Activated CD8-positive, alpha-beta T cell treated with anti-CD3 and anti-CD28 coated beads for 36 hours (primary cell): ENCODE data around the gene CACNG4. TPM values are rescaled to one million over a fixed set of nuclear protein-coding genes. Genes with fewer than 3 reads are reported as not detected.
"Not testable (repeated sequence)": the region's sequence is repeated elsewhere in the genome, so short reads cannot be mapped to it uniquely, and the experiment has no call there.

Experiments used
- ATAC-seq: fragments of 200-7000 bp; cut with Tn5 transposase; one replicate; pipeline ENCODE4 v1.10.0; 2021; ENCODE audit warnings: mild to moderate bottlenecking, moderate library complexity
- CTCF ChIA-PET: fragments of 350-600 bp; sonication (Branson Sonifier 250); formaldehyde crosslinking; loops from one replicate; lab custom pipeline; 2021; ENCODE audit warnings: antibody characterized with exemption; lab: Charles Lee
- POLR2A ChIA-PET: fragments of 350-600 bp; sonication (Branson Sonifier 250); formaldehyde crosslinking; loops from one replicate; lab custom pipeline; 2021; ENCODE audit warnings: antibody characterized with exemption; lab: Charles Lee
- DNase-seq: peaks from one replicate; pipeline ENCODE4 v3.0.0-alpha.2; 2020
- H3K27ac Mint-ChIP-seq: one replicate; pipeline ENCODE4 v1.8.0; 2021; ENCODE audit warnings: mild to moderate bottlenecking, mixed read lengths
- H3K27me3 Mint-ChIP-seq: one replicate; pipeline ENCODE4 v1.8.0; 2021; ENCODE audit warnings: mixed read lengths
- H3K36me3 Mint-ChIP-seq: one replicate; pipeline ENCODE4 v1.8.0; 2021; ENCODE audit warnings: low read depth, mixed read lengths
- H3K4me1 Mint-ChIP-seq: one replicate; pipeline ENCODE4 v1.8.0; 2021; ENCODE audit warnings: low read depth, mixed read lengths
- H3K4me3 Mint-ChIP-seq: one replicate; pipeline ENCODE4 v1.8.0; 2021; ENCODE audit warnings: mild to moderate bottlenecking, moderate library complexity, mixed read lengths
- H3K9me3 Mint-ChIP-seq: one replicate; pipeline ENCODE4 v1.8.0; 2021; ENCODE audit warnings: mixed read lengths
- CTCF ChIP-seq: fragments of 200-600 bp; IDR thresholded peaks from one replicate; pipeline ENCODE4 v1.8.0; 2022; ENCODE audit warnings: antibody characterized with exemption, mild to moderate bottlenecking
- intact Hi-C: fragments of 100-400 bp; cut with micrococcal nuclease; formaldehyde crosslinking; loops from one replicate; pipeline ENCODE4 v1.10.0; 2022
- total RNA-seq, 2 experiments: library from RNA; stranded (reverse); gene quantifications; one replicate each; pipeline ENCODE4 v1.2.3, GENCODE V29; 2021

The CACNG4 gene
- total RNA-seq, 2 experiments from 2014 or later = not detected

GRCh38 chr17:66971730-66972441 is 7.4 kb downstream of the CACNG4 start:
- intact Hi-C loops = no loop called here
- ChIA-PET CTCF (no interaction called here), POLR2A (no interaction called here)
- no peak for TF ChIP-seq CTCF
- ATAC-seq (no peak), DNase-seq (no peak)
- Mint-ChIP-seq H3K27ac (no peak overlapping the region), H3K4me1 (no peaks in the 10 kb centered on the region), H3K36me3 (no peaks in the 10 kb centered on the region), H3K27me3 (peaks cover 45% of the 10 kb centered on the region), H3K9me3 (no peaks in the 10 kb centered on the region), H3K4me3 (no peak overlapping the region)

- H3K27me3 Mint-ChIP-seq = peaks cover 45% of the 10 kb centered on the region
- intact Hi-C loops, CTCF ChIA-PET, H3K9me3 Mint-ChIP-seq, H3K27ac Mint-ChIP-seq, DNase-seq, POLR2A ChIA-PET, H3K4me1 Mint-ChIP-seq, H3K4me3 Mint-ChIP-seq, H3K36me3 Mint-ChIP-seq, ATAC-seq: not testable (repeated sequence)
Observed at GRCh38 chr17:66972442-66972830, 7.9 kb downstream of the CACNG4 start.

- Mint-ChIP-seq H3K27me3 (peaks cover 48% of the 10 kb centered on the region), H3K27ac (no peak overlapping the region), H3K4me3 (no peak overlapping the region), H3K9me3 (no peaks in the 10 kb centered on the region), H3K4me1 (no peaks in the 10 kb centered on the region), H3K36me3 (no peaks in the 10 kb centered on the region)
- DNase-seq (no peak), ATAC-seq (no peak)
- ChIA-PET POLR2A (no interaction called here), CTCF (interaction anchor here (0.7 kb wide), 1 partner anchor 69 kb away, joined by 3 read pairs; no protein-coding TSS in a partner anchor)
- TF ChIP-seq CTCF = no peak
- intact Hi-C loops = no loop called here
Observed at GRCh38 chr17:66975188-66975587, 10.7 kb downstream of the CACNG4 start.

- TF ChIP-seq CTCF = no peak
- ChIA-PET POLR2A (no interaction called here), CTCF (interaction anchor here (0.7 kb wide), 1 partner anchor 70 kb away, joined by 3 read pairs; no protein-coding TSS in a partner anchor)
- Mint-ChIP-seq H3K4me1 (no peaks in the 10 kb centered on the region), H3K36me3 (no peaks in the 10 kb centered on the region), H3K4me3 (no peak overlapping the region), H3K9me3 (no peaks in the 10 kb centered on the region), H3K27ac (no peak overlapping the region), H3K27me3 (peaks cover 42% of the 10 kb centered on the region)
- intact Hi-C loops = no loop called here
- ATAC-seq (peak; percentile 56), DNase-seq (peak; percentile 41)
Observed at GRCh38 chr17:66975614-66976378, 11.3 kb downstream of the CACNG4 start.

GRCh38 chr17:66976379-66976663 is 11.8 kb downstream of the CACNG4 start:
- intact Hi-C loops = no loop called here
- no peak for TF ChIP-seq CTCF
- Mint-ChIP-seq H3K9me3 (no peaks in the 10 kb centered on the region), H3K4me3 (no peak overlapping the region), H3K27ac (no peak overlapping the region), H3K27me3 (peaks cover 44% of the 10 kb centered on the region), H3K36me3 (no peaks in the 10 kb centered on the region), H3K4me1 (no peaks in the 10 kb centered on the region)
- ChIA-PET POLR2A (no interaction called here), CTCF (no interaction called here)
- ATAC-seq (no peak), DNase-seq (no peak)
